GM12874 (cell line): ENCODE measurements around the gene CBX6.

Experiments used
- CTCF ChIP-seq: IDR thresholded peaks from 2 replicates; pipeline ENCODE4 v1.5.1; 2011; ENCODE audit warnings: low read depth, mild to moderate bottlenecking, control low read depth, low read length, moderate library complexity; ENCODE audit not compliant: insufficient read depth

The CBX6 gene

GRCh38 chr22:38867124-38867455 is 4.9 kb downstream of the CBX6 start:
- no peak for TF ChIP-seq CTCF

- TF ChIP-seq CTCF, result no peak
Measured at GRCh38 chr22:38866399-38867123, 5.5 kb downstream of the CBX6 start.

GRCh38 chr22:38866024-38866398 is 6.0 kb downstream of the CBX6 start:
- no peak for TF ChIP-seq CTCF

- no peak for TF ChIP-seq CTCF
Measured at GRCh38 chr22:38865201-38866023, 6.6 kb downstream of the CBX6 start.

- TF ChIP-seq CTCF, result no peak
Measured at GRCh38 chr22:38864361-38865191, 7.4 kb downstream of the CBX6 start.

- no peak for TF ChIP-seq CTCF
Measured at GRCh38 chr22:38863531-38864131, 8.4 kb downstream of the CBX6 start.
